WTC11 (cell line): ENCODE data around the gene ZMAT1.

Experiments
- CREM ChIP-seq: sonication (generic); formaldehyde crosslinking; IDR thresholded peaks from 2 replicates; pipeline ENCODE4 v1.8.1; 2022; ENCODE audit warnings: mild to moderate bottlenecking, missing genetic modification reagents, moderate library complexity
- CTCF ChIP-seq: fragments of 200-600 bp; IDR thresholded peaks from 2 replicates; pipeline ENCODE4 v1.8.0; 2022; ENCODE audit warnings: antibody characterized with exemption
- E2F1 ChIP-seq: sonication (generic); formaldehyde crosslinking; IDR thresholded peaks from 2 replicates; pipeline ENCODE4 v1.8.0; 2022; ENCODE audit warnings: mild to moderate bottlenecking, missing genetic modification reagents
- ETV6 ChIP-seq: sonication (generic); formaldehyde crosslinking; IDR thresholded peaks from 2 replicates; pipeline ENCODE4 v1.8.1; 2022; ENCODE audit warnings: mild to moderate bottlenecking, missing genetic modification reagents
- GABPB1 ChIP-seq: sonication (generic); formaldehyde crosslinking; IDR thresholded peaks from 2 replicates; pipeline ENCODE4 v1.8.1; 2023; ENCODE audit warnings: mild to moderate bottlenecking, missing genetic modification reagents
- HMGA2 ChIP-seq: fragments of 250-450 bp; sonication (Bioruptor Pico); IDR thresholded peaks from 2 replicates; pipeline ENCODE4 v1.4.0; 2021; ENCODE audit warnings: mild to moderate bottlenecking, moderate library complexity
- IRF2 ChIP-seq: sonication (generic); formaldehyde crosslinking; IDR thresholded peaks from 2 replicates; pipeline ENCODE4 v1.8.0; 2022; ENCODE audit warnings: low read depth, missing genetic modification reagents, borderline replicate concordance
- NR3C1 ChIP-seq: sonication (generic); formaldehyde crosslinking; conservative IDR thresholded peaks from 2 replicates; pipeline ENCODE4 v1.8.1; 2023; ENCODE audit warnings: low read depth, mild to moderate bottlenecking, missing genetic modification reagents
- TCF7 ChIP-seq: sonication (generic); formaldehyde crosslinking; IDR thresholded peaks from 2 replicates; pipeline ENCODE4 v1.8.0; 2022; ENCODE audit warnings: mild to moderate bottlenecking, low read depth, missing genetic modification reagents, moderate library complexity
- USF2 ChIP-seq: sonication (generic); formaldehyde crosslinking; IDR thresholded peaks from 2 replicates; pipeline ENCODE4 v1.8.1; 2023; ENCODE audit warnings: mild to moderate bottlenecking, missing genetic modification reagents, moderate library complexity
- ZNF138 ChIP-seq: sonication (generic); formaldehyde crosslinking; conservative IDR thresholded peaks from 2 replicates; pipeline ENCODE4 v1.8.1; 2022; ENCODE audit warnings: mild to moderate bottlenecking, moderate library complexity, missing genetic modification reagents
- ZNF219 ChIP-seq: sonication (generic); formaldehyde crosslinking; IDR thresholded peaks from 2 replicates; pipeline ENCODE4 v1.8.0; 2023; ENCODE audit warnings: missing genetic modification reagents, mild to moderate bottlenecking, borderline replicate concordance
- ZNF425 ChIP-seq: fragments of 250-450 bp; sonication (Bioruptor Pico); conservative IDR thresholded peaks from 2 replicates; pipeline ENCODE4 v1.9.0; 2021; ENCODE audit warnings: mild to moderate bottlenecking

- TF ChIP-seq CREM (CRISPR knock-in tag): no peak
- TF ChIP-seq ZNF425 (CRISPR knock-in tag): no peak
- TF ChIP-seq GABPB1 (CRISPR knock-in tag): no peak
- TF ChIP-seq CTCF: no peak
- no peak for TF ChIP-seq ZNF219 (CRISPR knock-in tag)
- no peak for TF ChIP-seq IRF2 (CRISPR knock-in tag)
- no peak for TF ChIP-seq ETV6 (CRISPR knock-in tag)
- no peak for TF ChIP-seq HMGA2 (CRISPR knock-in tag)
- TF ChIP-seq E2F1 (CRISPR knock-in tag): no peak
- TF ChIP-seq TCF7: no peak
- no peak for TF ChIP-seq ZNF138 (CRISPR knock-in tag)
- no peak for TF ChIP-seq NR3C1 (CRISPR knock-in tag)
- TF ChIP-seq USF2 (CRISPR knock-in tag): no peak
Measured at GRCh38 chrX:101977106-101977505, 45.3 kb upstream of the ZMAT1 start.
